NCI-H2196 (cell line): ENCODE measurements around the gene PAGR1.
A peak's percentile ranks its signal among the peaks of the same experiment; 100 is the strongest.
"Not testable (repeated sequence)": the region's sequence is repeated elsewhere in the genome, so short reads cannot be mapped to it uniquely, and the experiment has no call there.

Experiments
- DNase-seq: peaks from one replicate; lab custom pipeline; 2025; ENCODE audit not compliant: unreplicated experiment; lab: John Stamatoyannopoulos, UW

Gene PAGR1

GRCh38 chr16:29862383-29862883 lies 46.5 kb downstream of the PAGR1 start:
- no peak for DNase-seq

DNA sequence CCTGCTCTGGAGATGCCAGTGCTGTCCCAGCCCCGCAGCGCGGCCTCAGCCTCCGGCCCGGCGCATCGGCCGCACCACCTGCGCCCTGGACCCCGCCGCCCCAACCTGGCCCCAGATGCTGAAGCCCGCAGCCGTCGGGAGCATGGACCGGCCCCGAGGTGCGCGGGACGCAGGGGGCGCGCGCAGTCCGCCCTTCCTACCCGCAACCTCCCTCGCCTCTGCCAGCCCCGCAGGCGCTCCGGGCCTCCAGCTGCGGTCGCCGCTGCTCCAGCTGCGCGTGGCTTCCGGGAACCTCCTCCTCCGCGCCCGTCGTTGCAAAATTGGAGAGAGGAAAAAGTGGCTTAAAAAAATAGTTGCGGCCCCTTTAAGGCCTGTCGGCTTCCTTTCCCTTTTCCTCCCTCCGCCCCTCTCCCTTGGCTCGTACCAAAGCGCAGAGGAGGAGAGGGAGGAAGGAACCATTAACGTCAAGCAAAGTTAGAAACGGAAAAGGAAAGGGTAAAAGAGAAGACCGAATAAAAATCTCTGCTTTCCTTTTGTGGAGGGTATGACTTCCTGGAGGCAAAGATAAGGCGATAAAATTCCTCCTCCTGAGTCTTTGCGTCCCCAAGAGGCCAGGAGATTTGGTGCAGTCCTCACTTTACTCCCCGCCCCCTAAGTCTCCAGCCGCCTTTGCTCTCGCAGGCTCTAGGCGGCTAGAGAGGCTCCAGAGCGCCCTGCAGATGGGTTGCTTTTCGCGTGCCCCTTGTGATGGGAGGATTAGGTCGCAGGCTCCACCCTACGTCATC lies 47.1 kb downstream of the PAGR1 start, which contains the start of gene CDIPT:
CDIPT (minus strand) TSS at position 343 of the 785 bp plus-strand sequence. CDS start 369 bp downstream, outside the sequence.
- peak; percentile 96 for DNase-seq

DNA sequence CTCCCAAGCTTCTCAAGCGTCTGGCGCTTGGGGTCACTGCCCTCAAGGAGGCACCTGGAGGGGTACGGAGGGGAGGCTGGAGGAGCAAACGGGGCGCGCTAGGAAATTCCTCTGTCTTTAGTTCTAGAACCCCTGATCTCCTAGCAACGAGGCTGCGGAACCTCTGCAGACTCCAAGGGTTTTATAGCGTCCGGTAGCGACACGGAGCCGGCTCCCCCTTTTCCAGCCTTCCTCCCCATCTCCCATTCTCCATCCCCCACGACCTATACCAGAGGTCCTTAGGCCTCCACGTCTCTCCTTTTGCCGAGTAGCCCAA lies 47.7 kb downstream of the PAGR1 start:
- no peak for DNase-seq

- no peak for DNase-seq
Measured at GRCh38 chr16:29864205-29864604, 48.3 kb downstream of the PAGR1 start.

- DNase-seq, result no peak
Measured at GRCh38 chr16:29868396-29869009, 52.6 kb downstream of the PAGR1 start.

- not testable (repeated sequence) for DNase-seq
Measured at GRCh38 chr16:29869067-29869466, 53.1 kb downstream of the PAGR1 start.
